ENCODE measurements around the gene CPNE2.

GRCh38 chr16:57131351-57131970, 39.1 kb downstream of the CPNE2 start:
- TF ChIP-seq, protein P1, sequence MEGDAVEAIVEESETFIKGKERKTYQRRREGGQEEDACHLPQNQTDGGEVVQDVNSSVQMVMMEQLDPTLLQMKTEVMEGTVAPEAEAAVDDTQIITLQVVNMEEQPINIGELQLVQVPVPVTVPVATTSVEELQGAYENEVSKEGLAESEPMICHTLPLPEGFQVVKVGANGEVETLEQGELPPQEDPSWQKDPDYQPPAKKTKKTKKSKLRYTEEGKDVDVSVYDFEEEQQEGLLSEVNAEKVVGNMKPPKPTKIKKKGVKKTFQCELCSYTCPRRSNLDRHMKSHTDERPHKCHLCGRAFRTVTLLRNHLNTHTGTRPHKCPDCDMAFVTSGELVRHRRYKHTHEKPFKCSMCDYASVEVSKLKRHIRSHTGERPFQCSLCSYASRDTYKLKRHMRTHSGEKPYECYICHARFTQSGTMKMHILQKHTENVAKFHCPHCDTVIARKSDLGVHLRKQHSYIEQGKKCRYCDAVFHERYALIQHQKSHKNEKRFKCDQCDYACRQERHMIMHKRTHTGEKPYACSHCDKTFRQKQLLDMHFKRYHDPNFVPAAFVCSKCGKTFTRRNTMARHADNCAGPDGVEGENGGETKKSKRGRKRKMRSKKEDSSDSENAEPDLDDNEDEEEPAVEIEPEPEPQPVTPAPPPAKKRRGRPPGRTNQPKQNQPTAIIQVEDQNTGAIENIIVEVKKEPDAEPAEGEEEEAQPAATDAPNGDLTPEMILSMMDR (IDR thresholded peaks at IDR 0.05) = no peak
- TF ChIP-seq POLR2AphosphoS2 (conservative IDR thresholded peaks at IDR 0.05; ENCODE audit: low read length) (no peak), CHD2 (IDR thresholded peaks at IDR 0.05; ENCODE audit: low read length, partially characterized antibody) (no peak), BCL3 (IDR thresholded peaks at IDR 0.05) (no peak), MAX (IDR thresholded peaks at IDR 0.05) (no peak), MAFK (IDR thresholded peaks at IDR 0.05; ENCODE audit: partially characterized antibody) (no peak)
- TF ChIP-seq, protein P2, sequence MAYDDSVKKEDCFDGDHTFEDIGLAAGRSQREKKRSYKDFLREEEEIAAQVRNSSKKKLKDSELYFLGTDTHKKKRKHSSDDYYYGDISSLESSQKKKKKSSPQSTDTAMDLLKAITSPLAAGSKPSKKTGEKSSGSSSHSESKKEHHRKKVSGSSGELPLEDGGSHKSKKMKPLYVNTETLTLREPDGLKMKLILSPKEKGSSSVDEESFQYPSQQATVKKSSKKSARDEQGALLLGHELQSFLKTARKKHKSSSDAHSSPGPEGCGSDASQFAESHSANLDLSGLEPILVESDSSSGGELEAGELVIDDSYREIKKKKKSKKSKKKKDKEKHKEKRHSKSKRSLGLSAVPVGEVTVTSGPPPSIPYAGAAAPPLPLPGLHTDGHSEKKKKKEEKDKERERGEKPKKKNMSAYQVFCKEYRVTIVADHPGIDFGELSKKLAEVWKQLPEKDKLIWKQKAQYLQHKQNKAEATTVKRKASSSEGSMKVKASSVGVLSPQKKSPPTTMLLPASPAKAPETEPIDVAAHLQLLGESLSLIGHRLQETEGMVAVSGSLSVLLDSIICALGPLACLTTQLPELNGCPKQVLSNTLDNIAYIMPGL (CRISPR knock-in tag; IDR thresholded peaks at IDR 0.05; ENCODE audit: borderline replicate concordance) = no peak

Data from A549 (cell line).